Right forelimb (tissue), 1 donor: ENCODE data around the gene SPAG5.

Experiments
- DNase-seq: peaks from one replicate; pipeline ENCODE4 v3.0.0-alpha.2; 2018

SPAG5 gene

DNA sequence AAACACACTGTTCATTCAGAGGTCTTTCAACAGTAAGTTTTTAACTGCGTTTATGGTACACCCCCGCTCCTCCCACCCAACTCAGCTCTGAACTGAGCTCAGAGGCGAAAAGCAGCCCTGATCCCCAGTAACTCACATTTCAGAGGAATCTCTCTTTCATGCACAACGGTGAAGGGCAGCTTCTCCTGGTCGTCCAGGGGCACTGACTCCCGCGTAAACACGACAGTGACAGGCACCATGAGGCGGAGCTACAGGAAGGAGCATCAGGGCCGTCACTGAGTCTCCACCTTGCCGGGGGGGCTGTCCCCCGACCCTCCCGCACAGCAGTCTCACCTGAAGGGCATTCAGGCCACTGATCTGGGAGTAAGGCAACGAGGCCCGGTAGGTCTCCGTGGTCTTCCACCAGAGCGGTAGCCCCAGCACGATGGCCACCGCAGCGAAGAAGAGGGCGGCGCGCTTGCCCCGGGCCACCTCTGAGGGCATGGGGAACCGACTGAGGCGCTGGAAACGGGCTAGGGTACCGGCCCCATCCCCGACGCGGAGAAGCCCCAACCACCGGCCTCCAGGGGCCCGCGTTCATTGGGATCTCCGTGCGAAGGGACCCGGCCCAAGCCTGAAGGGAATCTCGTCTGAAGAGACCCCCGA lies 28.0 kb downstream of the SPAG5 start:
- no peak for DNase-seq

DNA sequence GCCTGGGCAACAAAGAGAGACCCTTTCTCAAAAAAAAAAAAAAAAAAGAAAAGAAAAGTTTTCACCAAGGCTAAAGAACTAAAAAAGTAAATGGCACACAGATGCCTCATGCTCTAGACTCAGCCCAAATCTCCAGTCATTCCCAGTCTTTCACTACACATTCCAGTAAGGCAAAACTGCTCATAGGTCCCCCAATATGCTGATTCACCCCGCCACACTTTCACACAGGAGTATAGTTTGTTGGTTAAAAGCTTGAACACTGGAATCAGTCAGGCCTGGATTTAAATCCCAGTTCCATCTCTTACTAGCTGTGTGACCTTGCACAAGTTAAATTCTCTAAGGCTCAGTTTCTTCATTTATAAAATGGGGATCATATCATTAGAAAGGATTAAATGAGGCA lies 29.4 kb downstream of the SPAG5 start:
- DNase-seq: no peak

DNA sequence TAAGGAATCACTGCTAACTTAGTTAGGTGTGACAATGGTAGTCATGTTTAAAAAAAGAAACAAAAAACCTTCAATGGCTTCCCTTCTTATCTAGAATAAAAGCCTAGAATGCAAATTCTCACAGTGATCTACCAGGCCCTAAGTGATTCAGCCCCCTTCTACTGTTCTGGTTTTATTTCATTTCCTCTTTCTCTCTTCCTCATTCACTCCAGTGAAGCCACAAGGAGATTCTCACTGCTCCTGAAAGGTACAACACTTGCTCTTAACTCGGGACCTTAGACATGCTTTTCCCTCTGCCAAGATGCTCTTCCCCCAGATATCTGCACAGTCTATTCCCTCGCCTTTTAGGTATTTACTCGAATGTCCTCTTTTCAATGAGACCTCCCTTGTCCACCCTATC lies 31.2 kb downstream of the SPAG5 start:
- DNase-seq: no peak

DNA sequence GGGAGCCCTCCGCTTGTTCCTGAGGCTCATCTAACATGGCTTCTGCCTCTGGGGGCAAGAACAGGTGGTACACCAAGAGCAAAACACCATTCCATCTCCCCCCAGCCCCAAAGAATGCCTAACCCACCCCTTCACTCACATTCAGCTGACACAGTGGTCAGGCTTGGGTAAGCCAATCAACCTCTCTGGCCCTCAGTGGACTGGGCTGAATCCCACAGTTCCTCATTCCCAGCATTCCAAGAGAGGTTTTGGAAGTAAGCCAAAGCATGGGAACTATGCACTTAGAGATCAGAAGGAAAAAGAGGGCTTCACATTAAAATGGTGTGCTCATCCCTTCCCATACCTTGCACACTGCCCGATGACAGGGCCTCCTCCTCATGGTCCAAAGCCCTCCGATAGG lies 35.4 kb downstream of the SPAG5 start:
- DNase-seq: no peak

DNA sequence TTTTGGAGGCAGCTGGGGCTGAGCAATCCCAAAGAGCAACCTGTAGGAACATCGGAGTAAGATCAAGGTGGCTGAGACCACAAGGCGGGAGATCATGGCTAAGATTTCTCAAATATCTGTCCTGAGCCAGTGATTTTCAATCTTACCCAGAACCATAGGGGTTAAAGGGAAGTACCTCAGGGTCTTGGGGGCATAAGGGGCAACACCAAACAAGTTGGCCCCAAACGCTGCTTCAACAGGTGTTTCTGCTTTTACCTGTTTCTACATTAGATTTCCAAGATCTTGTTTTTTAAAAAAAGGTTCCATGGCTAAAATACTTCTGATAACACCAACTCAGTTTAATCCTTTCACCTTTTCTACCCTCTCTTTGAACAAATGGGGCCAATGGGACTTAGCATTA lies 43.8 kb downstream of the SPAG5 start:
- DNase-seq: no peak

DNA sequence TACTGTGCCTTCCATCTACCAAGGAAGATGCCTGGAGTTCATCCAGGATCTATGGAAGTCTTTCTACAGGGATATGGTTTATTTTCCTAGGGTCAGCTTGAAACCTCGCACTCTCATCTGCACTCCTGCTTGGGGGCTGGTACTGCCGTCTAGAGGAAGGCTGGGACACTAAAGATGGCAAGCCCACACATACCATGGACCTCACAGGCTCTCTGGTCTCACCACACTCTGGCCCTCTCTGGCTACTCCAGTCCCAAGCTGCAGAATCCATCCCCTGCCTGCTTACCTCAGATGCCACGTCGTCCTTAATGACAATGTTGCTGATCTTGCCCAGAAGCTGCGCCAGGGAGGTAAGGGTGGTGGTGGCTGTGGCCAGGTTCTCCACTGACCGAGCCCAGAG lies 44.3 kb downstream of the SPAG5 start:
- DNase-seq: no peak

DNA sequence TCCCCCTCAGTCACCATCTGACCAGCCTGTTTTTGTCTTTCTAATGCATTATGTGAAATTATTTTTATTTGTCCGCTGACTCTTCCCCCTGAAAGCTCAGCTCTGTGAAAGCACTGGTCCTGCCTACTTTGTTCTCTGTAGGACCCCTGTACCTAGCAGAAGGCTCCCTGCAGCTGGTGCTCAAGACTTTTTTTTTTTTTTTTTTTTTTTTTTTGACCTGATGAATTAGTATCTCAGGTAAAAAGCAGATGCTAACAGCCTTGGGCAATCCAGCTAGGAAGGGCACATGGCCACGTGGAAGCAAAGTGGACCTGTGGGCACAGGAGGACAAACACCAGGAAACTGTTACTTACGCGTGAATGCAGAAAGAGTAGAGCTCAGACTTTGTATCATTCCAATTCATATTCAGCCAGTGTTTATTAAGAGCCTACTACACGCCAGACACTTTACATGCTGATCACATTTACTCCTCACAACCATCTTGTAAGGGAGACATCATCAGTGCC lies 45.8 kb downstream of the SPAG5 start:
- no peak for DNase-seq

DNA sequence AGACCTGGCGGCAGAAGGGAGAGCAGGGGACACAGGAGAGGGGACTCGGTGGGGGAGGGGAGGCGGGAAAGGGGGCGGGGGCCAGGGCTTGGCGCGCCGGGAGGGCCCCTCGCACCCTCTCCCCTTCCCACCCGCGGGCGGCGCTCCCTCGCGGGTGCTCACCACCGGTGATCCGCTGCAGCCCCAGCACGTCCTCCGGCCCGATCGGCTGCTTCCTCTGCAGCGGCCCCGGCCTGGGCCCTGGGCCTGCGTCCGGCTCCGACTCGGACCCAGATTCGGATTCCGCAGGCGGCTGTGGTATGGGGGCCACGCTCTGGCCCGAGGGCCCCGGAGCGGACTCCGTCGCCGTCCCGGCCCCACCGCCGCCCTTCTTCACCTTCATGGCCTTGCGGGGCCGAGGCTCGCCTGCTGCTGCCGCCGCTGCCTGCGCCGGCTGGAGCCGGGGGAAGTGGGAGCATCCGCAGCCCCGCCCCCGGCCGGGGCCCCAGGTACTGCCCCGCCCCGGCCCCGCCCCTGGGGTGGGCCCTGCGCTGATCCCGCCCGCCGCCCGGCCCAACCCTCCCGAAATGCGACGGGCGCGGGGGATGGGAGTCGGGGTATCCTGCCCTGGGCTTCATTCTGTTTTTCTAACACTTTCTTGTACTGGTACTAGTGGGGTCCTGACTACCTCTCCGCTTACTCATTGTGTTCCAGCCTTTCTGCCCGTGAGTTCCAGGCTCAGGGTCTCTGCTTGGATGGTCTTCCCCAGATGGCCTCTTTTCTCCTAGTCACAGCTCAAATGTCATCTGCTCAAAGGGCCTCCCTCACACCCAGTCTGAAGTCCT lies 46.4 kb downstream of the SPAG5 start, which contains the start of gene UNC119:
Gene UNC119, minus strand, starts transcription at position 449 of the 824 bp plus-strand sequence. Its CDS starts 67 bp downstream, at position 382.
- peak; percentile 89 for DNase-seq

DNA sequence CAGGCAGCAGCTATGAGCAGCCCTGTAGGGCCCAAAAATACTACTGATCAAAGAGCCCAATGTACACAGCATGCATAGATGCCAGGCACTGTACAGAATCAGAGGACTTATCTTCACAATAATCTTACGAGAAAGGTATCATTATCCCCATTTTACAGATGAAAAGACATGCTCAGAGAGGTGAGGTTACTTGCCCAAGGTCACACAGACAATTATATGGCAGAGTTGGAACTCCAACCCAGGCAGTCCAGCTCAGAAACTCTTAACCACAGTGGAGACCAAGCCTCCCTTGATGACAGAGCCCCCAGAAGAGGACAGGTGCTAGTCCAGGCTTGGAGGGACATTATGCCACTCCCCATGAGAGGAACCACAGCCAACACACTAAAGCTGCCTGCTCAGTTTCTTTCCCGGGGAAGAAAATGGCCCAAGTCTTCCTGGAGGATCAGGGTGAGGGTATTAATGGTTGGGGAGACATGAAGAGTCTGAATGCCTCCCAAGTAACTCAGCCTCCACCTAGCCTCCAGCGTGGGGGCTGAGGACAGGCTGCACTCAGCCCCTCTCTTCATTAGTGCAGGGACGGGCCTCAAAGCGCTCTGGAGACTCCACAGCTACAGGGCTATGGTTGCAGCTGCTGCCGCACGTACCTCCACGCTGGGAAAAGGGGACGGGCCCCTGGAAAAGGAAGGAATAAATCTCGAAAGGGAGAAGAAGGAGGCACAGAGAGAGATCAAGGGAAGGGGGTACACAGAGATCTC lies 47.2 kb downstream of the SPAG5 start:
- DNase-seq: no peak

DNA sequence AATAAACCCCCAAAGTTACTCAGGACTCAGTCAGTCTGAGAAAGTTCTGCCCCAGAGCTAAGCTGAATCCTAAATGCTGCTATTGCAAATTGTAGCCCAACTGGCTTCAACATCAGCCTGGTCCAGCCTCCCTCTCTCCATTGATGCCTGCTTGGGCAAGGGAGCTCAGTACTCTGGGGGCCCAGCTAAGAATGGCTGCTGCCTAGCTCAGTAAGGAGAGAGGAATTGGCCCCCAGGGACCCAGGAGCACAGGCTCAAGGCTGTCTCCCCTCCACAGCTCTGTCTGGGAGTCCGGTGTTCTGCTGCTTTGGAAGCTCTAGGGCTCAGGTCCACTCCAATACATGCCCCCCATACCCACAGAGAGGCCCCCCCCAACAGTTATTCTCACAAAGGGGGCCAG lies 48.0 kb downstream of the SPAG5 start:
- DNase-seq: no peak

DNA sequence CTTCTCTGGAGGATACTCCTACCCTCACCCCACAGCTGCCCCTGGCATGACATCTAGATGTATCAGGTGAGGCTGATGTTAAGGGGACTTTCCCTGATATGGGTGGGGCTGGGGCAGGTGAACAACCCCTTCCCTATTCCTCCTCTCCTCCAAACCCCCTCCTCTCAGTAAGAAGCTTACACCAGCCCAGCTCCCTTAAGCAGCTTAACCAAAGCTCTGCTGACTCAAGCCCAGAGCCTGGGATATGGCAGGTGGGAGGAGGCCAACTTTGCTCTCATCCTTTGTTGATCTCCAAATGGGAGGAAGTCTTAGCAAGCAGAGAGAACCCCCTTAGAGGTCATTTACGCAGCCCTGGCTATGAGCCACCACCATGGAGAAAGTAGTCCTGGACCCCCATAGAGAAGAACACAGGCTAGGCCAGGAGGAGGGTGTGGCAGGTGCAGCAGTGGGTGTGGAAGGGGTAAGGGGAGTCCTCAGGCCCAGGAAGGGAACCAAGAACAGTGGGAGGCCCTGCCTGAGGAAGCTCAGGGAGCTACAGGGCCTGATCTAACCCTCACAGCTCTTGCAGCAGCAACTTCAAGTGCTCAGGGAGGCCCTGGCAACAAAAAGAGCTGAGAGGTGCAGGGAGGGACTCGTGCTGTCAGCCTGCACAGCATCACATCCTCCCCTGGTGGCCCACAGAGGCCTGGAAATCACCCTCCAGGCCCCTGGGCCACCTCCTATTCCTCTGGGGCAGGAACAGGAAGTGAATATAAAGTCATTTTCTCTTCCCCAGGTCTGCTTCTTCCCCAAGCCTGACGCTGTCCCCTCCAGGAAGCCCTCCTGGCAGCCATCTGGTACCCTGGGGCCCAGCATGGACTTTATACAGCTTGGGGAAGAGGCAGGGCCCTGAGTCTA lies 49.3 kb downstream of the SPAG5 start:
- DNase-seq: no peak

DNA sequence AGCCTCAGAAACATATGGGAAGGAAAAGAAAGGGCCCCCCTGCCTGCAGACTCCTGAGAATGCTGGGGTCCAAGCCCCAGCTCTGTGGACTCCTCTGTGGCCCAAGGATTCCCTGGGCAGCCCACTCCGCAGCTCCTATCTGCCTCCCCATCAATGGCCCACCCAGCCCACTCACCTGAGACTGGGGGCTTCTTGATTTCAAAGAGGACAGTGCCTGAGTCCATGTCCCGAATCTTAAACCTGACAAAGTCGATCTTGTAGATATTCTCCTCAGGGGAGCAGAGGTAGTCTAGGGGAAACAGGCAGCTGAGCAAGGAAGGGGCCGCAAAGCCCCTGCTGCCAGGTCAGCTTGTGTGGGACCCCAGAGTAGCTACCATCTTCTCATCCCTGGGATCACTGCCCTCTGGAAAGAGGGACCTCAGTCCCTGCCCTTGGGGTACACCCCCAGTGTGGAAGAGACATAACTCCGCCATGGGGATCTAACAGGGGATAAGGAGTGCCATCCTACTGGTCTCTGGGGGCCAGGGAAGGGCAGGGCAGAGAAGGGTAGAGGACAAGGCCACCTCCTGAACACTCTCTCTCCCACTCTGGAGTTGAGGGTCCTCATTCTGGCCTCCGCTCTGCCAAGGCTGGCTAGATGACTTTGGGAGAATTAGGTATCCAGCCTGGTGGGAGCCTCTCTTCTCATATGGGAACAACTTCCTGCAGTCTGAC lies 50.3 kb downstream of the SPAG5 start:
- no peak for DNase-seq

DNA sequence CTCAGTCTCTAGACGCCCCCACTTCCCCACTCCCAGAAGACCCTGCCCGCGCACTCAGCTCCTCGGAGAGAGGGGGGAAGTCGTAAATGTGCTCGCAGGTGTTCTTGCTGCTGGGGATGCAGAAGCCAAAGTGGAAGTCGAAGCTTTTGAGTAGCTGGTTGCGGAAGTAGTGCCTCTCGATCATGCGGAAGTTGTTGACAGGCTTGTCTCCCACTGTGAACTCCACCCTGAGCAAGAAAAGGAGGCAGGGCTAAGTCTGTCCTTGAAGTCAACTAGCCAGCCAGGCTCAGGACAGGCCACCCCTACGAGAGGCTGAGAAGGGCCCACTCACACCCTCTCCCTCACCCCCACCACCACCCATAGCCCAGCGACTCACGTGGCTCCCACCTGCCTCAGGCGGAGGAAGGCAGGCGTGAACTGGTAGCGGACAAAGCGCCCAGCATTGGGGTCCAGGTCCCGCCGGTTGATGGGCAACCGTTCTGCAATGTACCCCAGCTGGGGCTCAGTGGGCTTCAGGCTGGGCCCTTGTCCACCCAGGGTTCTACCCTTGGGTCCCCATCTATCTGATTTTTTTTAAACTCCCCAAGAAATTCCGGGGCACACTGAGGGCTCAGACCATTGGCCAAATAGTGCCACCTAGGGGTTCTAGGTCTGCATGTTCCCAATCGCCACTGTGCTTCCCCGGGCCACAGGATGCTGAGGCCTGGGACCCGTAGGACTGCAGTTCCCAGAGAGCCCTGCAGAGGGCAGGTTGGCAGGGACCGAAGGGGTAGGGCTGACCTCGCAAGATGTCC lies 51.0 kb downstream of the SPAG5 start:
- peak; percentile 58 for DNase-seq

DNA sequence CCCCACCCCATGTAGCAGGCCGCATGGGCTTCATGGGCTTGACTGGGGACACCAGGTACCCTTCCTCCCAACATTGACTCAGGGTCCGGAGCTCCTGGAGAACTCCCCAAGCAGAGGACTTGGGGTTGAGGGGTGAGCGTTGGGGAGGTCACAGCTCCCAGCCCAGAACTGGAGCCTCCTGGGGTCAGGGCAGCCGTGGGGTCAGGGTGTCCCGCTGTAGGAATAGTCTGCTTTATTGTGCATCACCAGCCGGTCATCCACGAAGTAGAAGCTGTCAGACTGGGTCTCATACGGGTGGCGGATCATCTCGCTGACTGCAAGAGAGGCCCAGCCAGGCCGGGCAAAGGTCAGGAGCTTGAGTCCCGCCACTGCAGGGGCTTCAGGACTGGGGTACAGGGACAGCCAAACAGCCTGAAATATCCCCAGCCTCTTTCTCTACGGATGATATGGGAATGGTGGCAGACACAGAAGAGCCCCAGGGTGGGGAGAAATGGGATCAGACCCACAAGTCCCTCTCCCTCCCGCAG lies 51.7 kb downstream of the SPAG5 start:
- no peak for DNase-seq

DNA sequence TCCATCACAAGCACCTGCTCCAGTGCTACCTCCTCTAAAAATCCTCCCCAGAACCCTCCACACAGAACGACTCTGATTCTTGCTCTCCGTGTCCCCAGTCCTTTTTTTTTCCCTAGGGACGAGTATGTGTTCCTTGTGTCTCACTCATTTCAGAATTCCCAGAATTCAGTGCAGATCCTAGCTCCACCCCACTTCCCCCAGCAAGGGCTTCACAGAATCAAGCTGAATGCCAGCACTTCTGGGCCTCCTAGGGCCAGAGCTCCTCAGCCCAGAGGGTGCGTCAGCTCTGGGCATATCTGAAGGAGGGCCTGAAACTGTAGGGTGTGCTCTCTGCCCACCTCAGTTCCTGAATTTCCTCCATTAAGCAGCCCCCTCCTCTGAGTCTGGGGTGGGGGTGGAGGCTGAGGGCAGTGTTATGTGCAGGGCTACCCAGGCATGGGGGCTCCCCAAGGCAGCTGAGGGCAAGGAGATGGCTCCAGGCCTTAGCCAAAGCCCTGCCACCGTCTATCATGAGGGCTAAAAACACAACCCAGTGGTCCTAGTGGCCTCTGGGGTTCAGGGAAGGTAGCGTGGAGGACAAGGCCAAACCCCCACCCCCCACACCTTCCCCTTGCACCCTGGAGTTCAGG lies 52.9 kb downstream of the SPAG5 start:
- no peak for DNase-seq

DNA sequence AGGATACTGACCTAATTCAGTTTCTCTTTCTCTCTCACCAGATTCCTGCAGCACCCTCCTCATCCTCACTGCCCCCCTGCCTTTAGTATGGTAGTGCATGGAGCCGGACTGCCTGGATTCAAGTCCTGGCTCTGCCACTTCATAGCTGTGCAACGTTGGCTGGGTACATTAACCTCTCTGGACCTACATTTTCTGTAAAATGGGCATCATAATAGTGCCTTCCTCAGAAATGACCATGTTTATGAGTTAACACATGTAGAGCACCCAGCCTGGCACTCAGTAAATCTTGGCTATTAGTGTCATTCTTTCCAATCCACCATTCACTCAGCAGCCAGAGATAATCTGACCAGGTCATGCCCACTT lies 53.7 kb downstream of the SPAG5 start:
- DNase-seq: no peak

DNA sequence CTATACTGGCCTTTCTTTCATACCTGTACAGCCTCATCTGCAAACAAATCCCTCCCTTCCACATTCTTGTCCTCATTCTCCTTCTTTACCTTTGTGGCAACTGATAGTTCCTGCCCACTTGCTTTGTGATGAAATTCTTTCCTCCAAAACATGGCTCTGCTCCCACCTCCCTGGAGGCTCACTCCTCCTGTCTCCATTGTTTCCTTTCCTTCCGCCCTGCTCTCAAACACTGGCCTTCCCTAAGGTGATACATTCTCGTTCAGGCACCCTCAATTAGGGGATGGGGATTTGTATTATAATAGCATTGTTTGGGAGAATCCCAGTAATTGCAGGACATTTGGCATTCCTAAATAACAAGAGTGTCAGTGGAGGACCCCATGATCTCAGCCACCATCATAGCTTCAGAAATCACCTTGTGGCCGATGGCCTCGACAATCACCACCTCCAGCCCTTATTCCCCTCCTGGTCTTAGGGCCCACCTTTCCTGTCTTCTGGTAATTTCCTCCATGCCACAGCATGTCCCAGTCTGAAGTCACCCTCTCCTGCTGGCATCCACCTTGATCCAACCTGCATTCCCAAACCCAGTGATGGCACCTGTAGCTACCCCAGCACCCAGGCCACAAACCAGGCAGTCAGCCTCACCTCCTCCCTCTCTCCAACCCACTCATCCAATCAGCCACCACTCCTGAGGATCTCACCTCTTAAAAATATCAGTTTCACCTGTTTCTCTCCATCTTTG lies 54.3 kb downstream of the SPAG5 start:
- DNase-seq: no peak

DNA sequence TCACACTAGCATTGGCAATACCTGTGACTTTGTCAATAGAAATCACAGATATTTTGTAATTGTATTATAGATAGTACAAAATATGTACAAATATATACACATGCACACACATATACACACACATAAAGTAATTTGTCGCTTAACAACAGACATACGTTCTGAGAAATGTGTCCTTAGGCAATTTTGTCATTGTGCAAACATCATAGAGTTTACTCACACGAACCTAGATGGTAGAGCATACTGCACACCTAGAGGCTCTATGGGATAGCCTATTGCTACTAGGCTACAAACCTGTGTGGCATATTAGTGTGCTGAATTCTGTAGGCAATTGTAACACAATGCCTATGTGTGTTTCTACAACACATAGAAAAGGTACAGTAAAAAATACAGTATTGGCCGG lies 57.4 kb downstream of the SPAG5 start:
- no peak for DNase-seq

DNA sequence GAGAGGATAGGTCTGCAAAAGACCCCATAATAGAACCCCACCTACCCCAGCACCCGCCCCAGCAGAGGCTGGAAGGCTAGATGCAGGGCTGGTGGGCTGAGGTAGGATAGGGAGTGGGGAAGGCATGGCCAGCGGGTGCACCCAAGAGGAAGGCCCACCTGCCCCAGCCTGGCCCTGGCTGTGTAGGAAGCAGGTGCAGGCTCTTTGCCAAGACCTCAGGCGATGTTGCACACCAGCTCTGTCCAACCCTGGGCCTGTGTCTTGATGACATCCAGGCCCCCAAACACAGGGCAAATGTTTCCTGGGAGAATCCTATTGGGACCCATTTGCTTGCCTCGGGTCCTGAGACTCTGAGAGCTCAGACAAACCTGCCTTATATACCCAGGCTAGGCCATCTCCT lies 58.6 kb downstream of the SPAG5 start:
- no peak for DNase-seq
